ENCODE measurements around the gene IL31RA.

IL31RA gene

GRCh38 chr5:55864606-55865541, 13.7 kb downstream of the IL31RA start:
- no peak for TF ChIP-seq FOXP2 (optimal IDR thresholded peaks at IDR 0.05; ENCODE audit: borderline replicate concordance, extremely low read depth, extremely low read length, insufficient read depth)
- TF ChIP-seq REST (IDR thresholded peaks at IDR 0.05; ENCODE audit: insufficient read depth in 1 of 2, low read depth in 2 of 2, low read length in 2 of 2) = no peak
- no peak for TF ChIP-seq SIN3A (IDR thresholded peaks at IDR 0.05; ENCODE audit: borderline replicate concordance, insufficient read depth, low read length)
- no peak for TF ChIP-seq TAF1 (IDR thresholded peaks at IDR 0.05; ENCODE audit: borderline replicate concordance, insufficient read depth, low read length)
- TF ChIP-seq POLR2AphosphoS5 (IDR thresholded peaks at IDR 0.05; ENCODE audit: low read depth, low read length) = no peak

GRCh38 chr5:55865831-55866230, 14.7 kb downstream of the IL31RA start:
- TF ChIP-seq TAF1 (IDR thresholded peaks at IDR 0.05; ENCODE audit: borderline replicate concordance, insufficient read depth, low read length) = no peak
- TF ChIP-seq SIN3A (IDR thresholded peaks at IDR 0.05; ENCODE audit: borderline replicate concordance, insufficient read depth, low read length) = no peak
- no peak for TF ChIP-seq POLR2AphosphoS5 (IDR thresholded peaks at IDR 0.05; ENCODE audit: low read depth, low read length)
- no peak for TF ChIP-seq FOXP2 (optimal IDR thresholded peaks at IDR 0.05; ENCODE audit: borderline replicate concordance, extremely low read depth, extremely low read length, insufficient read depth)
- TF ChIP-seq REST (IDR thresholded peaks at IDR 0.05; ENCODE audit: insufficient read depth in 1 of 2, low read depth in 2 of 2, low read length in 2 of 2) = peak; percentile 92 to 93

- no peak for TF ChIP-seq SIN3A (IDR thresholded peaks at IDR 0.05; ENCODE audit: borderline replicate concordance, insufficient read depth, low read length)
- no peak for TF ChIP-seq TAF1 (IDR thresholded peaks at IDR 0.05; ENCODE audit: borderline replicate concordance, insufficient read depth, low read length)
- no peak for TF ChIP-seq REST (IDR thresholded peaks at IDR 0.05; ENCODE audit: insufficient read depth in 1 of 2, low read depth in 2 of 2, low read length in 2 of 2)
- no peak for TF ChIP-seq POLR2AphosphoS5 (IDR thresholded peaks at IDR 0.05; ENCODE audit: low read depth, low read length)
- TF ChIP-seq FOXP2 (optimal IDR thresholded peaks at IDR 0.05; ENCODE audit: borderline replicate concordance, extremely low read depth, extremely low read length, insufficient read depth) = no peak
Measured at GRCh38 chr5:55866485-55866884, 15.3 kb downstream of the IL31RA start.

- TF ChIP-seq FOXP2 (optimal IDR thresholded peaks at IDR 0.05; ENCODE audit: borderline replicate concordance, extremely low read depth, extremely low read length, insufficient read depth) = no peak
- TF ChIP-seq TAF1 (IDR thresholded peaks at IDR 0.05; ENCODE audit: borderline replicate concordance, insufficient read depth, low read length) = no peak
- TF ChIP-seq REST (IDR thresholded peaks at IDR 0.05; ENCODE audit: insufficient read depth in 1 of 2, low read depth in 2 of 2, low read length in 2 of 2) = no peak
- TF ChIP-seq SIN3A (IDR thresholded peaks at IDR 0.05; ENCODE audit: borderline replicate concordance, insufficient read depth, low read length) = no peak
- TF ChIP-seq POLR2AphosphoS5 (IDR thresholded peaks at IDR 0.05; ENCODE audit: low read depth, low read length) = no peak
Measured at GRCh38 chr5:55866934-55867333, 15.8 kb downstream of the IL31RA start.

Data from PFSK-1 (cell line).